RWPE1 (cell line): ENCODE results near the gene ZDHHC19.

Experiments used
- CTCF ChIA-PET: fragments of 350-600 bp; sonication (Branson Sonifier 250); formaldehyde crosslinking; extraction: SDS; loops from one replicate; lab custom pipeline; 2021; lab: Yijun Ruan, JAX
- POLR2A ChIA-PET: fragments of 400-600 bp; formaldehyde crosslinking; extraction: SDS; loops from one replicate; lab custom pipeline; 2020; ENCODE audit warnings: antibody characterized with exemption; ENCODE audit not compliant: low non-redundant PET; lab: Yijun Ruan, JAX
- DNase-seq: peaks from one replicate; pipeline ENCODE4 v3.0.0; 2012; ENCODE audit warnings: low spot score
- H3K27ac ChIP-seq: fragments of 450-650 bp; 2 replicates; pipeline ENCODE4 v1.5.1; 2017
- CTCF ChIP-seq: fragments of 450-650 bp; conservative IDR thresholded peaks from 2 replicates; pipeline ENCODE4 v1.5.1; 2017; ENCODE audit warnings: low read depth, mild to moderate bottlenecking

ZDHHC19 gene

GRCh38 chr3:196225763-196226364 is 14.7 kb upstream of the ZDHHC19 start:
- no peak for DNase-seq
- no peak overlapping the region for H3K27ac ChIP-seq
- no peak for TF ChIP-seq CTCF
- ChIA-PET POLR2A (no interaction called here), CTCF (no interaction called here)

GRCh38 chr3:196225086-196225485 is 13.9 kb upstream of the ZDHHC19 start:
- CTCF ChIA-PET: interaction anchor here (0.6 kb wide), 1 partner anchor 148 kb away, joined by 4 read pairs; no protein-coding TSS in a partner anchor
- no peak overlapping the region for H3K27ac ChIP-seq
- DNase-seq: no peak
- no peak for TF ChIP-seq CTCF
- POLR2A ChIA-PET: no interaction called here

DNA sequence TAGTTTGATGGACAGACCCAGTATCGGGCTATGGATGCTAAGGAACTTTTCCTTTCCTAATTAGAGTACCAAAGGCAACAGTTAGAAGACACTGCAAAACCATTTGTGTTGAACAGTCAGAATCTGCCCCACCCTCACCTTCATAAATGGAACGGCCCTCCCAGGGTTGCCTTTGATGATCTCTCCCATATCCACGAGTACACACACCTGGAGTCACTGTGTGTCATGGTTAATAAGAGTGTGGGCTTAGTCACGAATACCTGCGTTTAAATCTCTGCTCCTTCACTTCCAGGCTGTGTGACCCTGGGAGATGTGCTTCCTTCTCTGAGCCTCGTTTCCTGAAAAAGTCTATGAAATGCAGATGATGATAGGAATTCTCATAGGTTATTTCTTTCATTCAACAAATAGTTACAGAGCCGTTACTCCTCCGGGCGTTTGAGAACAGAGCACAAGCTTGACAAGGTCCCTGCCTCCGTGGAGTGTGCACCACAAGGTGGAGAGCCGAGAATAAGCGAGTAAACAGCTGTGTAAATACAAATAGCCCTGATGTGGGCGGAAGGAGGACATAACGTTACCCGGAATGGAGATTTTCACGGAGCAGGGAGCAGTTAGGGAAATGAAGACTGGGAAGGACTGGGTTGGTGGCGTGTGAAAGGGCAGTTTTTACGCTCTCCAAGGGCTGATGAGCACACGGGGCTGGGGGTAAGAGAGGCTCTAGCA is 11.8 kb upstream of the ZDHHC19 start:
- H3K27ac ChIP-seq: no peak overlapping the region
- CTCF ChIA-PET: interaction anchor here (0.6 kb wide), 1 partner anchor 585 kb away, joined by 4 read pairs; no protein-coding TSS in a partner anchor
- POLR2A ChIA-PET: no interaction called here
- TF ChIP-seq CTCF: no peak
- DNase-seq: peak; percentile 17

DNA sequence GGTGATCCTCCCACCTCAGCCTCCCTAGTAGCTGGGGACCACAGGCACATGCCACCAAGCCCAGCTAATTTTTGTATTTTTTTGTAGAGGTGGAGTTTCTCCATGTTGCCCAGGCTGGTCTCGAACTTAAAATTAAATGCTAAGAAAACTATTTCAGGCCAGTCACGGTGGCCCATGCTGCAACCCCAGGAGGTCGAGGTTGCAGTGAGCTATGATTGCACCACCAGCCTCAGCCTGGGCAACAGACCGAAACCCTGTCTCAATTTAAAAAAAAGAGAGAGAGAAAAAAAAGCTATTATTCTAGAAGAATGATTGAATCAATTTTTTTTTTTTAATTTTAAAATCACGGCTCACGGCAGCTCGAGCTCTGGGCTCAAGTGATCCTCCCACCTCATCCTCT is 9.8 kb upstream of the ZDHHC19 start:
- CTCF ChIA-PET: interaction anchor here (0.6 kb wide), 1 partner anchor 17 kb away, joined by 3 read pairs; no protein-coding TSS in a partner anchor
- no peak overlapping the region for H3K27ac ChIP-seq
- POLR2A ChIA-PET: no interaction called here
- no peak for DNase-seq
- no peak for TF ChIP-seq CTCF

DNA sequence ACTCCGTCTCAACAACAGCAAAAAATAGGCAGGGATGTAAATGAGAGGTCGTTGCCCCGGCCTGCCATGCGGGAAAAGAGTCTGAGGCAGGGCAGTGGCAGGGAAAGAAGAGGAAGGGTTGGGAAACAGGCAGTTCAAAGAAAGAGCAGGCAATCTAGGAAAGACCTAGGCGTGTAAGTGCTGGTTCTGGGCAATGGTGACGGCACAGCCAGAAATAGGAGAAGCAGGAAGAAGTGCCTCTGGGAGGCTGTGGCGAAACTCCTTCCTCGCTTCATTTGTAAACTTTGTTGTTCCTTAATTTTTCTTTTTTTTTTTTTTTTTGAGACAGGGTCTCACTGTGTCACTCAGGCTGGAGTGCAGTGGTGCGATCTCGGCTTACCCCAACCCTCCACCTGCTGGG is 9.4 kb upstream of the ZDHHC19 start:
- TF ChIP-seq CTCF: no peak
- H3K27ac ChIP-seq: peak overlapping the region; percentile 81
- ChIA-PET CTCF (interaction anchor here (0.6 kb wide), 1 partner anchor 17 kb away, joined by 3 read pairs; no protein-coding TSS in a partner anchor), POLR2A (no interaction called here)
- no peak for DNase-seq

GRCh38 chr3:196219970-196220311 is 8.7 kb upstream of the ZDHHC19 start:
- CTCF ChIA-PET: interaction anchor here (0.5 kb wide), 1 partner anchor 102 kb away, joined by 3 read pairs; no protein-coding TSS in a partner anchor
- POLR2A ChIA-PET: interaction anchor here (0.6 kb wide), 1 partner anchor 9 kb away, joined by 3 read pairs; no protein-coding TSS in a partner anchor
- DNase-seq: no peak
- TF ChIP-seq CTCF: no peak
- peak overlapping the region; percentile 81 for H3K27ac ChIP-seq
